Adrenal gland (tissue), 12 donors: ENCODE results near the gene NUP93. TPM values are rescaled to one million over a fixed set of nuclear protein-coding genes. Genes with fewer than 3 reads are reported as not detected.

Experiments
- DNase-seq, 7 donors: peaks; one replicate each; pipeline ENCODE4 v3.0.0-alpha.2; 2019 to 2020
- H3K27ac ChIP-seq, 5 donors: fragments of 200-600 bp; sonication (generic) in 4 of 5; 1 replicate in 3 of 5; 2 replicates in 2 of 5; pipeline versions ENCODE4 v1.5.1 to v1.8.0; 2016 to 2020; ENCODE audit warnings: mild to moderate bottlenecking in 1 of 5
- H3K27me3 ChIP-seq: fragments of 200-600 bp; 2 replicates; pipeline ENCODE4 v1.8.0; 2021
- H3K36me3 ChIP-seq, 2 donors: fragments of 200-600 bp; replicated peaks in 1 of 2; 1 replicate in 1 of 2; 2 replicates in 1 of 2; pipeline versions ENCODE4 v1.5.1 to v1.8.0; 2018 to 2022
- H3K4me1 ChIP-seq, 2 donors: fragments of 200-600 bp; replicated peaks in 1 of 2; 1 replicate in 1 of 2; 2 replicates in 1 of 2; pipeline versions ENCODE4 v1.5.1 to v1.8.0; 2018 to 2021
- H3K4me3 ChIP-seq, 4 donors: fragments of 200-600 bp; sonication (generic) in 3 of 4; one replicate each; pipeline ENCODE4 v1.5.1; 2016 to 2018
- H3K9me3 ChIP-seq, 3 donors: fragments of 200-600 bp; sonication (generic) in 1 of 3; replicated peaks in 1 of 3; 1 replicate in 2 of 3; 2 replicates in 1 of 3; pipeline versions ENCODE4 v1.5.1 to v1.8.0; 2016 to 2021
- POLR2A ChIP-seq, 2 donors: fragments of 450-650 bp; IDR thresholded peaks; one replicate each; pipeline ENCODE4 v1.6.1; 2017; ENCODE audit warnings: antibody characterized with exemption in 2 of 2, mild to moderate bottlenecking in 2 of 2, moderate library complexity in 1 of 2
- WGBS, 4 donors: extraction: QIAGEN DNeasy Blood & Tissue Kit in 2 of 4; methylation state at CpG; one replicate each; pipeline versions ENCODE4 v1.1.5 to v1.1.7; 2013 to 2017; 5-methylcytosine and 5-hydroxymethylcytosine counted together
- intact Hi-C, 2 donors: fragments of 100-400 bp; cut with DNase I; formaldehyde crosslinking; loops; one replicate each; pipeline versions ENCODE4 v1.14.1 to v1.15.0; 2022 to 2023
- polyA plus RNA-seq, 3 donors: library from polyadenylated mRNA; stranded (reverse); fragments of 200-250 nt in 2 of 3; fragments of 350-450 nt in 1 of 3; fragmentation: Illumina TruSeq in 1 of 3; extraction: RNeasy Lipid Tissue Mini Kit (QIAGEN cat#74804) in 1 of 3; gene quantifications; one replicate each; pipeline ENCODE4 v1.2.3, GENCODE V29; 2013 to 2014
- total RNA-seq, 9 donors: library from RNA; depleted of rRNA in 4 of 9; stranded (reverse); fragments of >200 nt in 4 of 9; fragments of 120-200 nt in 1 of 9; fragmentation: NEBNext Ultra II Directional in 1 of 9; extraction: Animal tissue kit (Norgen Biotek cat#: 25700) in 1 of 9; gene quantifications; one replicate each; pipeline versions ENCODE4 v1.1.0 to v1.2.4, GENCODE V29; 2013 to 2023
- TF ChIP-seq, protein P1 (sequence below), 6 experiments: fragments of 450-650 bp in 4 of 6; fragments of 200-600 bp in 2 of 6; sonication (generic) in 1 of 6; IDR thresholded peaks; 1 replicate in 5 of 6; 2 replicates in 1 of 6; pipeline versions ENCODE4 v1.5.1 to v1.8.0; 2016 to 2021; ENCODE audit warnings: antibody characterized with exemption in 6 of 6, mild to moderate bottlenecking in 2 of 6, moderate library complexity in 1 of 6
- donor health status: healthy with polysubstance abuse.
- donor health status: Bipolar disorder and iron deficiency.
- donor health status: DM: yes; HTN: yes; CAD: no.
- donor health status: DM: no; HTN: no; CAD: no.
- donor health status: DM: no; HTN: no; CAD: no.
- donor health status: DM: yes; HTN: yes; CAD: no.

The NUP93 gene
- total and polyA plus RNA-seq, 12 donors = 29.3 to 71.1 (median 45.8) TPM

DNA sequence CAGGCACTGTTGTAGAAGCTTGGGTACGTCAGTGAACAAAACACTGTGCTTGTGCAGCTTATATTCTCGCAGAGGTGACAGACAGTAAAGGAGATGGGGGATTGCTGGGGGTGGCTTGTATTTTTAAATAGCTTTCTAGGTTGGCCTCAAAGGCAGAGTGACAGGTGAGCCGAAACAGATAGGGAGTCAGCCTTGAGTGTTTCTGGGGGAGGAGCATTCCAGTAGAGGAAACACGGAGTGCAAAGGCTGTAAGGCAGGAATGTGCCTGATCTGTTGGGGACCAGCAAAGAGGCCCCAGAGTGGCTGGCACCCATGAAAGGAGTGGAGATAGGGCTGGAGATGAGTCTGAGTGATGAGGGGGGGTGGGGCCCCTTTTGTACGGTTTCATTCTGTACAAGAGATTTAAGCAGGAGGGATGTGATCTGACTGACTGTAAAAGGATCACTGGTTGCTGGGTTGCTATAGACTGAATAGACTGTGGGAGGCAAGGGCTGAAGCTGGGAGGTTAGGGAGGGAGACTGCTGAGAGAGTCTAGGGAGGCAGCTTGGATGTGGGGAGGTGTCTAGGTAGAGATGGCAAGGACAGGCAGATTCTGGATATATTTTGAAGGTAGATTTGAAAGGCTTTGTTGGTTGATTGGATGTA, 15.2 kb downstream of the NUP93 start:
- Histone ChIP-seq H3K9me3 (no peaks in the 10 kb centered on the region), H3K27me3 (no peaks in the 10 kb centered on the region), H3K36me3 (no peaks in the 10 kb centered on the region), H3K4me1 (peaks cover 37 to 58% of the 10 kb centered on the region in 2 donors), H3K4me3 (no peak overlapping the region), H3K27ac (no peak overlapping the region)
- no peak for DNase-seq
- TF ChIP-seq, protein P1, sequence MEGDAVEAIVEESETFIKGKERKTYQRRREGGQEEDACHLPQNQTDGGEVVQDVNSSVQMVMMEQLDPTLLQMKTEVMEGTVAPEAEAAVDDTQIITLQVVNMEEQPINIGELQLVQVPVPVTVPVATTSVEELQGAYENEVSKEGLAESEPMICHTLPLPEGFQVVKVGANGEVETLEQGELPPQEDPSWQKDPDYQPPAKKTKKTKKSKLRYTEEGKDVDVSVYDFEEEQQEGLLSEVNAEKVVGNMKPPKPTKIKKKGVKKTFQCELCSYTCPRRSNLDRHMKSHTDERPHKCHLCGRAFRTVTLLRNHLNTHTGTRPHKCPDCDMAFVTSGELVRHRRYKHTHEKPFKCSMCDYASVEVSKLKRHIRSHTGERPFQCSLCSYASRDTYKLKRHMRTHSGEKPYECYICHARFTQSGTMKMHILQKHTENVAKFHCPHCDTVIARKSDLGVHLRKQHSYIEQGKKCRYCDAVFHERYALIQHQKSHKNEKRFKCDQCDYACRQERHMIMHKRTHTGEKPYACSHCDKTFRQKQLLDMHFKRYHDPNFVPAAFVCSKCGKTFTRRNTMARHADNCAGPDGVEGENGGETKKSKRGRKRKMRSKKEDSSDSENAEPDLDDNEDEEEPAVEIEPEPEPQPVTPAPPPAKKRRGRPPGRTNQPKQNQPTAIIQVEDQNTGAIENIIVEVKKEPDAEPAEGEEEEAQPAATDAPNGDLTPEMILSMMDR (IDR thresholded peaks at IDR 0.05) = no peak
- TF ChIP-seq POLR2A (IDR thresholded peaks at IDR 0.05) = no peak
- 58 to 71% (median 65%) methylated on average over 5 of the region's 5 CpGs for WGBS, 4 donors
- intact Hi-C loops = no loop called here

DNA sequence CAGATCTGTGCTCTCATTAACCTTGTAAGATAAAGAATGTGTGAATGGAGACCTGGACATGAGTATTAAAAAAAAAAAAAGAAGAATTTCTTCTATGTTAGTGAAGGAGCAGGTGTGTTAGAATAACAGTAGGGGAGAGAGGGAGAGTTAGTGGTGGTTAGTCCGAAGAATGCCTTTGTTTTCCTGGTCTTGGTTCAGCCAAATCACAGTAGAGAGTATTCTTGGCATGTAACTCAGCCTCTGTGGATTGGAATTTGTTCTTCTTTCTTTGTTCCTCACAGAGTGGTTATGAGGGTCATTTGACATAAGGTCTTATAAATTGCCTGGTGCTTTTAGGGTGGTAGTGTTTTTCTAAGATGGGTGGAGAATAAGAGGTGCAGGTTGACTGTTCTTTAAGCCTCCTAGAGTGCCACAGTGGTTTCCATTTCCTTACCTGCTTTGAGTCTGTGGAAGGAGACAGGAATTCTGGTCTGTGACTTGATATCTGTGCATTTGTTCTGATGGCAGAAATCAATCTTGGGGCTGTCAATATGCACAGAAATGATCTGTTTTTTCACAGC, 17.6 kb downstream of the NUP93 start:
- WGBS, 4 donors = 56 to 79% (median 69%) methylated on average over 1 of the region's 1 CpG
- no peak overlapping the region for H3K4me3 ChIP-seq
- H3K4me1 ChIP-seq = peaks cover 37 to 62% of the 10 kb centered on the region in 2 donors
- no peaks in the 10 kb centered on the region for H3K36me3 ChIP-seq
- TF ChIP-seq POLR2A (IDR thresholded peaks at IDR 0.05) = no peak
- TF ChIP-seq, protein P1 (IDR thresholded peaks at IDR 0.05) = no peak
- intact Hi-C loops = no loop called here
- H3K9me3 ChIP-seq = no peaks in the 10 kb centered on the region
- H3K27me3 ChIP-seq = no peaks in the 10 kb centered on the region
- no peak for DNase-seq
- H3K27ac ChIP-seq = peak overlapping the region in 3 of 5 donors; percentile 2 to 41 (median 31)

- Histone ChIP-seq H3K9me3 (no peaks in the 10 kb centered on the region), H3K27me3 (no peaks in the 10 kb centered on the region), H3K4me3 (no peak overlapping the region), H3K4me1 (peaks cover 37 to 56% of the 10 kb centered on the region in 2 donors), H3K36me3 (no peaks in the 10 kb centered on the region), H3K27ac (peak overlapping the region in 2 of 5 donors; percentile 31 to 41)
- intact Hi-C loops = no loop called here
- DNase-seq = no peak
- TF ChIP-seq, protein P1 (IDR thresholded peaks at IDR 0.05) = no peak
- no peak for TF ChIP-seq POLR2A (IDR thresholded peaks at IDR 0.05)
- 96 to 97% (median 96%) methylated on average over 10 of the region's 10 CpGs for WGBS, 4 donors
Observed at GRCh38 chr16:56748191-56748590, 18.3 kb downstream of the NUP93 start.

- no peaks in the 10 kb centered on the region for H3K9me3 ChIP-seq
- no peaks in the 10 kb centered on the region for H3K27me3 ChIP-seq
- peaks cover 32 to 49% of the 10 kb centered on the region in 2 donors for H3K4me1 ChIP-seq
- H3K27ac ChIP-seq = peak overlapping the region in 1 of 5 donors; percentile 41
- intact Hi-C loops = no loop called here
- no peak for TF ChIP-seq POLR2A (IDR thresholded peaks at IDR 0.05)
- TF ChIP-seq, protein P1 (IDR thresholded peaks at IDR 0.05) = no peak
- 75 to 85% (median 79%) methylated on average over 3 of the region's 3 CpGs for WGBS, 4 donors
- no peaks in the 10 kb centered on the region for H3K36me3 ChIP-seq
- H3K4me3 ChIP-seq = no peak overlapping the region
- DNase-seq = no peak
Observed at GRCh38 chr16:56748826-56749225, 18.9 kb downstream of the NUP93 start.
